ENCODE measurements around the gene LMAN1. TPM values are rescaled to one million over a fixed set of nuclear protein-coding genes. Genes with fewer than 3 reads are reported as not detected.

Gene LMAN1
- total and polyA plus RNA-seq, 10 of the 15 experiments (the other 5 are each of a cell fraction or from before 2014, with no cell fraction given) = 15.0 to 78.9 (median 67.5) TPM

DNA sequence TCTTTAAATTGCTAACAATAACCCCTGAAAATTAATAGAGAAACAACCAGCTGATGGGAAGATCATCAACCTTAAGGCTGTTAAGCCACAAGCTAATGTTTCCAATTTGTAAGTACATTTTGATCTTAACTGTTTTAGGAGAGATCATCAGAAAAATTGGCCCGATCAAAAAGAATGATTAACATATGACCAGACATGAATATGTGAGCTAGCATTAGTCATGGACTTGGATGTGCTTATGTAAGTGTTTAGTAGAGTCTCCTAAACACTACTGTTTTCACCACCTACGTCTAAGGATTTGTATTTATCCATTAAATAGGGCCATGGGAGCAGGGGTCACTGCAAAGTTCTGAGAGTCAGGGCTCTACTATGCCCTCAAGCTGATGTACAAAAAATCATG is 4.3 kb downstream of the LMAN1 start:
- Histone ChIP-seq H3K9ac (ENCODE audit: control insufficient read depth, insufficient read depth, low read length) (no peak overlapping the region), H3K4me1 (ENCODE audit: control insufficient read depth, insufficient read depth, low read length) (peaks cover 8% of the 10 kb centered on the region), H3K9me3 (replicated peaks; ENCODE audit: control insufficient read depth, insufficient read depth, low read length) (no peaks in the 10 kb centered on the region), H4K20me1 (ENCODE audit: control insufficient read depth, insufficient read depth) (no peaks in the 10 kb centered on the region), H3K4me2 (ENCODE audit: control insufficient read depth, insufficient read depth) (no peak overlapping the region), H3K27ac (ENCODE audit: control insufficient read depth, insufficient read depth) (no peak overlapping the region), H3K27me3 (replicated peaks in 1 of 2; ENCODE audit: control insufficient read depth in 2 of 2, insufficient read depth in 2 of 2, low read length in 1 of 2) (no peaks in the 10 kb centered on the region), H2AFZ (ENCODE audit: control insufficient read depth, low read depth, low read length) (no peak overlapping the region), H3K79me2 (ENCODE audit: control insufficient read depth, insufficient read depth, low read length) (peaks cover 50% of the 10 kb centered on the region), H3K36me3 (ENCODE audit: control insufficient read depth in 2 of 2, insufficient read depth in 2 of 2, low read length in 1 of 2) (peaks cover 5 to 32% of the 10 kb centered on the region in 2 experiments), H3K4me3 (no peak overlapping the region)
- BruUV-seq (replicated peaks) = no TSS peak
- ChIA-PET CTCF (interaction anchor here (1.0 to 4.0 kb wide), 6 partner anchors 34 to 587 kb away, joined by 3 to 24 read pairs (median 4); no protein-coding TSS in a partner anchor), POLR2A (no interaction called here), SMC1A (ENCODE audit: uncharacterized antibody, unreplicated experiment) (interaction anchor here (0.9 to 3.1 kb wide), 5 partner anchors 8 to 104 kb away, joined by 3 to 16 read pairs (median 7); no protein-coding TSS in a partner anchor), RAD21 (ENCODE audit: unreplicated experiment) (interaction anchor here (0.6 to 1.6 kb wide), 2 partner anchors 47 kb away, joined by 3 to 5 read pairs; no protein-coding TSS in a partner anchor)
- DNase-seq (ENCODE audit: low read depth, low spot score) (no peak), FAIRE-seq (no peak), ATAC-seq (no peak)
- in situ Hi-C loops (cut with MboI) = no loop called here
- WGBS (ENCODE audit: insufficient coverage, insufficient replicate concordance, low lambda C conversion rate, missing lambda C conversion rate) = 100% methylated on average over 2 of the region's 2 CpGs
- intact Hi-C loops (cut with micrococcal nuclease; ENCODE audit: unreplicated experiment) = loop anchor here (10.0 kb wide), 1 partner anchor 550 kb away; no protein-coding TSS in a partner anchor
- TF ChIP-seq, protein P1, sequence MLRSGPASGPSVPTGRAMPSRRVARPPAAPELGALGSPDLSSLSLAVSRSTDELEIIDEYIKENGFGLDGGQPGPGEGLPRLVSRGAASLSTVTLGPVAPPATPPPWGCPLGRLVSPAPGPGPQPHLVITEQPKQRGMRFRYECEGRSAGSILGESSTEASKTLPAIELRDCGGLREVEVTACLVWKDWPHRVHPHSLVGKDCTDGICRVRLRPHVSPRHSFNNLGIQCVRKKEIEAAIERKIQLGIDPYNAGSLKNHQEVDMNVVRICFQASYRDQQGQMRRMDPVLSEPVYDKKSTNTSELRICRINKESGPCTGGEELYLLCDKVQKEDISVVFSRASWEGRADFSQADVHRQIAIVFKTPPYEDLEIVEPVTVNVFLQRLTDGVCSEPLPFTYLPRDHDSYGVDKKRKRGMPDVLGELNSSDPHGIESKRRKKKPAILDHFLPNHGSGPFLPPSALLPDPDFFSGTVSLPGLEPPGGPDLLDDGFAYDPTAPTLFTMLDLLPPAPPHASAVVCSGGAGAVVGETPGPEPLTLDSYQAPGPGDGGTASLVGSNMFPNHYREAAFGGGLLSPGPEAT (IDR thresholded peaks at IDR 0.05; ENCODE audit: low read depth) = no peak
- no peak for TF ChIP-seq RAD51 (IDR thresholded peaks at IDR 0.05)
- TF ChIP-seq SMC3 (IDR thresholded peaks at IDR 0.05; ENCODE audit: borderline replicate concordance, low read length) = no peak
- no peak for TF ChIP-seq LARP7 (IDR thresholded peaks at IDR 0.05)
- no peak for TF ChIP-seq SPI1 (IDR thresholded peaks at IDR 0.05; ENCODE audit: borderline replicate concordance, insufficient read depth, low read depth, low read length)
- no peak for TF ChIP-seq ZSCAN29 (IDR thresholded peaks at IDR 0.05)
- TF ChIP-seq, protein P2, sequence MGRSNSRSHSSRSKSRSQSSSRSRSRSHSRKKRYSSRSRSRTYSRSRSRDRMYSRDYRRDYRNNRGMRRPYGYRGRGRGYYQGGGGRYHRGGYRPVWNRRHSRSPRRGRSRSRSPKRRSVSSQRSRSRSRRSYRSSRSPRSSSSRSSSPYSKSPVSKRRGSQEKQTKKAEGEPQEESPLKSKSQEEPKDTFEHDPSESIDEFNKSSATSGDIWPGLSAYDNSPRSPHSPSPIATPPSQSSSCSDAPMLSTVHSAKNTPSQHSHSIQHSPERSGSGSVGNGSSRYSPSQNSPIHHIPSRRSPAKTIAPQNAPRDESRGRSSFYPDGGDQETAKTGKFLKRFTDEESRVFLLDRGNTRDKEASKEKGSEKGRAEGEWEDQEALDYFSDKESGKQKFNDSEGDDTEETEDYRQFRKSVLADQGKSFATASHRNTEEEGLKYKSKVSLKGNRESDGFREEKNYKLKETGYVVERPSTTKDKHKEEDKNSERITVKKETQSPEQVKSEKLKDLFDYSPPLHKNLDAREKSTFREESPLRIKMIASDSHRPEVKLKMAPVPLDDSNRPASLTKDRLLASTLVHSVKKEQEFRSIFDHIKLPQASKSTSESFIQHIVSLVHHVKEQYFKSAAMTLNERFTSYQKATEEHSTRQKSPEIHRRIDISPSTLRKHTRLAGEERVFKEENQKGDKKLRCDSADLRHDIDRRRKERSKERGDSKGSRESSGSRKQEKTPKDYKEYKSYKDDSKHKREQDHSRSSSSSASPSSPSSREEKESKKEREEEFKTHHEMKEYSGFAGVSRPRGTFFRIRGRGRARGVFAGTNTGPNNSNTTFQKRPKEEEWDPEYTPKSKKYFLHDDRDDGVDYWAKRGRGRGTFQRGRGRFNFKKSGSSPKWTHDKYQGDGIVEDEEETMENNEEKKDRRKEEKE (IDR thresholded peaks at IDR 0.05) = no peak
- TF ChIP-seq, protein P3, sequence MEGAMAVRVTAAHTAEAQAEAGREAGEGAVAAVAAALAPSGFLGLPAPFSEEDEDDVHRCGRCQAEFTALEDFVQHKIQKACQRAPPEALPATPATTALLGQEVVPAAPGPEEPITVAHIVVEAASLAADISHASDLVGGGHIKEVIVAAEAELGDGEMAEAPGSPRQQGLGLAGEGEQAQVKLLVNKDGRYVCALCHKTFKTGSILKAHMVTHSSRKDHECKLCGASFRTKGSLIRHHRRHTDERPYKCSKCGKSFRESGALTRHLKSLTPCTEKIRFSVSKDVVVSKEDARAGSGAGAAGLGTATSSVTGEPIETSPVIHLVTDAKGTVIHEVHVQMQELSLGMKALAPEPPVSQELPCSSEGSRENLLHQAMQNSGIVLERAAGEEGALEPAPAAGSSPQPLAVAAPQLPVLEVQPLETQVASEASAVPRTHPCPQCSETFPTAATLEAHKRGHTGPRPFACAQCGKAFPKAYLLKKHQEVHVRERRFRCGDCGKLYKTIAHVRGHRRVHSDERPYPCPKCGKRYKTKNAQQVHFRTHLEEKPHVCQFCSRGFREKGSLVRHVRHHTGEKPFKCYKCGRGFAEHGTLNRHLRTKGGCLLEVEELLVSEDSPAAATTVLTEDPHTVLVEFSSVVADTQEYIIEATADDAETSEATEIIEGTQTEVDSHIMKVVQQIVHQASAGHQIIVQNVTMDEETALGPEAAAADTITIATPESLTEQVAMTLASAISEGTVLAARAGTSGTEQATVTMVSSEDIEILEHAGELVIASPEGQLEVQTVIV (IDR thresholded peaks at IDR 0.05; ENCODE audit: borderline replicate concordance, partially characterized antibody) = no peak
- no peak for TF ChIP-seq NFYA (IDR thresholded peaks at IDR 0.05; ENCODE audit: borderline replicate concordance, low read depth, low read length)
- TF ChIP-seq SIX5 (IDR thresholded peaks at IDR 0.05; ENCODE audit: low read depth, low read length, severe bottlenecking) = no peak
- TF ChIP-seq EED (IDR thresholded peaks at IDR 0.05; ENCODE audit: low read depth) = no peak
- TF ChIP-seq, protein P4, sequence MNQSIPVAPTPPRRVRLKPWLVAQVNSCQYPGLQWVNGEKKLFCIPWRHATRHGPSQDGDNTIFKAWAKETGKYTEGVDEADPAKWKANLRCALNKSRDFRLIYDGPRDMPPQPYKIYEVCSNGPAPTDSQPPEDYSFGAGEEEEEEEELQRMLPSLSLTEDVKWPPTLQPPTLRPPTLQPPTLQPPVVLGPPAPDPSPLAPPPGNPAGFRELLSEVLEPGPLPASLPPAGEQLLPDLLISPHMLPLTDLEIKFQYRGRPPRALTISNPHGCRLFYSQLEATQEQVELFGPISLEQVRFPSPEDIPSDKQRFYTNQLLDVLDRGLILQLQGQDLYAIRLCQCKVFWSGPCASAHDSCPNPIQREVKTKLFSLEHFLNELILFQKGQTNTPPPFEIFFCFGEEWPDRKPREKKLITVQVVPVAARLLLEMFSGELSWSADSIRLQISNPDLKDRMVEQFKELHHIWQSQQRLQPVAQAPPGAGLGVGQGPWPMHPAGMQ (IDR thresholded peaks at IDR 0.05; ENCODE audit: borderline replicate concordance) = no peak
- no peak for TF ChIP-seq NFIC (IDR thresholded peaks at IDR 0.05; ENCODE audit: low read depth, low read length)
- TF ChIP-seq MYB (IDR thresholded peaks at IDR 0.05; ENCODE audit: borderline replicate concordance, low read depth, low read length) = no peak
- TF ChIP-seq TBL1XR1 (IDR thresholded peaks at IDR 0.05; ENCODE audit: low read depth, low read length) = no peak
- TF ChIP-seq EP300 (IDR thresholded peaks at IDR 0.05; ENCODE audit: borderline replicate concordance in 1 of 2, control insufficient read depth in 1 of 2, low read depth in 2 of 2, low read length in 2 of 2) = no peak

Data from GM12878 (cell line).